SH-SY5Y (cell line): ENCODE results near the gene C19orf38.

ENCODE experiments used
- GATA2 ChIP-seq: IDR thresholded peaks from 2 replicates; pipeline ENCODE4 v1.6.1; 2011; ENCODE audit warnings: mild to moderate bottlenecking, low read depth, low read length
- GATA3 ChIP-seq: IDR thresholded peaks from 2 replicates; pipeline ENCODE4 v1.6.1; 2011; ENCODE audit warnings: low read depth, mild to moderate bottlenecking, low read length, moderate library complexity

C19orf38 gene

GRCh38 chr19:10852941-10853340 lies 4.7 kb downstream of the C19orf38 start:
- TF ChIP-seq GATA2 (no peak), GATA3 (no peak)

- no peak for TF ChIP-seq GATA2
- TF ChIP-seq GATA3 = no peak
Measured at GRCh38 chr19:10854350-10855089, 6.3 kb downstream of the C19orf38 start.

GRCh38 chr19:10855879-10856522 lies 7.8 kb downstream of the C19orf38 start:
- TF ChIP-seq GATA2 (no peak), GATA3 (no peak)

- TF ChIP-seq GATA2 = no peak
- TF ChIP-seq GATA3 = no peak
Measured at GRCh38 chr19:10858204-10858828, 10.1 kb downstream of the C19orf38 start.

GRCh38 chr19:10861103-10861651 lies 13.0 kb downstream of the C19orf38 start:
- TF ChIP-seq GATA3 = no peak
- TF ChIP-seq GATA2 = no peak

GRCh38 chr19:10862561-10863106 lies 14.4 kb downstream of the C19orf38 start:
- no peak for TF ChIP-seq GATA2
- TF ChIP-seq GATA3 = no peak

GRCh38 chr19:10863107-10863717 lies 15.0 kb downstream of the C19orf38 start:
- TF ChIP-seq GATA2 = no peak
- no peak for TF ChIP-seq GATA3

- TF ChIP-seq GATA3 (no peak), GATA2 (no peak)
Measured at GRCh38 chr19:10864538-10864899, 16.3 kb downstream of the C19orf38 start.

- TF ChIP-seq GATA3 = no peak
- no peak for TF ChIP-seq GATA2
Measured at GRCh38 chr19:10866495-10866894, 18.3 kb downstream of the C19orf38 start.

- TF ChIP-seq GATA2 (no peak), GATA3 (no peak)
Measured at GRCh38 chr19:10868872-10869547, 20.8 kb downstream of the C19orf38 start.

- no peak for TF ChIP-seq GATA3
Measured at GRCh38 chr19:10870501-10870954, 22.3 kb downstream of the C19orf38 start.

GRCh38 chr19:10870955-10871603 lies 22.9 kb downstream of the C19orf38 start, which contains the start of gene CARM1:
Gene CARM1, plus strand, starts transcription at chr19:10871553. Its CDS starts 150 bp downstream, at chr19:10871703.
- no peak for TF ChIP-seq GATA2
- TF ChIP-seq GATA3 = no peak

GRCh38 chr19:10871711-10872545 lies 23.7 kb downstream of the C19orf38 start:
- TF ChIP-seq GATA3 = no peak
- no peak for TF ChIP-seq GATA2
